H1 (cell line): ENCODE data around the gene ZFP64.
A peak's percentile ranks its signal among the peaks of the same experiment; 100 is the strongest.

ENCODE experiments used
- KDM1A ChIP-seq: fragments of 200-600, 300-600 bp; sonication (generic); IDR thresholded peaks from 2 replicates; pipeline ENCODE4 v1.7.1; 2016; ENCODE audit warnings: mild to moderate bottlenecking, low read length, borderline replicate concordance
- KDM4A ChIP-seq: IDR thresholded peaks from one replicate; pipeline ENCODE4 v1.7.1; 2012; ENCODE audit warnings: low read depth, mild to moderate bottlenecking, moderate library complexity, low read length, inconsistent platforms; ENCODE audit not compliant: severe bottlenecking
- POLR2AphosphoS5 ChIP-seq: IDR thresholded peaks from 2 replicates; pipeline ENCODE4 v1.6.1; 2011; ENCODE audit warnings: low read depth, low read length
- TF ChIP-seq, protein P1 (sequence below), 3 experiments: IDR thresholded peaks; 1 replicate in 2 of 3; 2 replicates in 1 of 3; pipeline versions ENCODE4 v1.5.1 to v1.6.1; 2011; ENCODE audit warnings: low read length in 3 of 3, mild to moderate bottlenecking in 3 of 3, inconsistent platforms in 2 of 3, low read depth in 1 of 3, moderate library complexity in 1 of 3; ENCODE audit not compliant: insufficient read depth in 1 of 3; ENCODE audit errors: control extremely low read depth in 1 of 3
- TF ChIP-seq, protein P2 (sequence below): IDR thresholded peaks from 2 replicates; pipeline ENCODE4 v1.6.1; 2012; ENCODE audit warnings: low read length, inconsistent platforms

- TF ChIP-seq KDM1A (0 out of 2 replicates have a peak, but pooled peaks have one; percentile 32), KDM4A (no peak), POLR2AphosphoS5 (no peak)
- TF ChIP-seq, protein P1, sequence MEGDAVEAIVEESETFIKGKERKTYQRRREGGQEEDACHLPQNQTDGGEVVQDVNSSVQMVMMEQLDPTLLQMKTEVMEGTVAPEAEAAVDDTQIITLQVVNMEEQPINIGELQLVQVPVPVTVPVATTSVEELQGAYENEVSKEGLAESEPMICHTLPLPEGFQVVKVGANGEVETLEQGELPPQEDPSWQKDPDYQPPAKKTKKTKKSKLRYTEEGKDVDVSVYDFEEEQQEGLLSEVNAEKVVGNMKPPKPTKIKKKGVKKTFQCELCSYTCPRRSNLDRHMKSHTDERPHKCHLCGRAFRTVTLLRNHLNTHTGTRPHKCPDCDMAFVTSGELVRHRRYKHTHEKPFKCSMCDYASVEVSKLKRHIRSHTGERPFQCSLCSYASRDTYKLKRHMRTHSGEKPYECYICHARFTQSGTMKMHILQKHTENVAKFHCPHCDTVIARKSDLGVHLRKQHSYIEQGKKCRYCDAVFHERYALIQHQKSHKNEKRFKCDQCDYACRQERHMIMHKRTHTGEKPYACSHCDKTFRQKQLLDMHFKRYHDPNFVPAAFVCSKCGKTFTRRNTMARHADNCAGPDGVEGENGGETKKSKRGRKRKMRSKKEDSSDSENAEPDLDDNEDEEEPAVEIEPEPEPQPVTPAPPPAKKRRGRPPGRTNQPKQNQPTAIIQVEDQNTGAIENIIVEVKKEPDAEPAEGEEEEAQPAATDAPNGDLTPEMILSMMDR (IDR thresholded peaks at IDR 0.05; ENCODE audit: control extremely low read depth in 1 of 3, insufficient read depth in 1 of 3, low read depth in 1 of 3, low read length in 3 of 3): peak in 2 of 3 experiments; percentile 44 to 52; a peak in 3 of 4 replicates
- TF ChIP-seq, protein P2, sequence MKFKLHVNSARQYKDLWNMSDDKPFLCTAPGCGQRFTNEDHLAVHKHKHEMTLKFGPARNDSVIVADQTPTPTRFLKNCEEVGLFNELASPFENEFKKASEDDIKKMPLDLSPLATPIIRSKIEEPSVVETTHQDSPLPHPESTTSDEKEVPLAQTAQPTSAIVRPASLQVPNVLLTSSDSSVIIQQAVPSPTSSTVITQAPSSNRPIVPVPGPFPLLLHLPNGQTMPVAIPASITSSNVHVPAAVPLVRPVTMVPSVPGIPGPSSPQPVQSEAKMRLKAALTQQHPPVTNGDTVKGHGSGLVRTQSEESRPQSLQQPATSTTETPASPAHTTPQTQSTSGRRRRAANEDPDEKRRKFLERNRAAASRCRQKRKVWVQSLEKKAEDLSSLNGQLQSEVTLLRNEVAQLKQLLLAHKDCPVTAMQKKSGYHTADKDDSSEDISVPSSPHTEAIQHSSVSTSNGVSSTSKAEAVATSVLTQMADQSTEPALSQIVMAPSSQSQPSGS: no peak
Observed at GRCh38 chr20:52105442-52106422, 85.8 kb downstream of the ZFP64 start.
